ENCODE data around the gene PCDH8.
"Not testable (repeated sequence)": the region's sequence is repeated elsewhere in the genome, so short reads cannot be mapped to it uniquely, and the experiment has no call there.

Gene PCDH8

DNA sequence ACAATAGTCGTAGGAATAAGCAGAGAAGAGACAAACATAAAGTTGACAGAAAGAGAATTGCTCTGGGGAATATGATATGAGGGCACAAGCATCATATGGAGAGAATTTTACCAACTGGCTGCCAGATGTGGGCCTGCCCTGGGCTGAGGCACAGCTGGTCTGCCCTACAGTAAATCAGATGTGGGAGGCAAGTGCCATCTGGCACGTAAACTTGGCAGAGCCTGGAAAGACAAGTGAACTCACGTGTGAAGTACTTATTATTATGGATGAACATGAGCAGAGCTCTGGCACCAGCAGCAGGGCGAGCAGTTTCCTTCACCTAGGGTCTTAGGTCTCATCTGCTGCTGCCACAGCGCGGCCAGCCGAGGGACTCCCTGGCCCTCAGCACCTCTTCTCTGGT, 20.6 kb downstream of the PCDH8 start:
- in situ Hi-C loops (cut with HindIII; ENCODE audit: low sequenced_read_pairs) = no loop called here

- in situ Hi-C loops (cut with HindIII; ENCODE audit: low sequenced_read_pairs) = not testable (repeated sequence)
These were observed 30.6 kb downstream of the PCDH8 start for GRCh38 chr13:52817886-52818285.

GRCh38 chr13:52815330-52815729, 33.1 kb downstream of the PCDH8 start:
- in situ Hi-C loops (cut with HindIII; ENCODE audit: low sequenced_read_pairs) = no loop called here

GRCh38 chr13:52812941-52813340, 35.5 kb downstream of the PCDH8 start:
- in situ Hi-C loops (cut with HindIII; ENCODE audit: low sequenced_read_pairs) = no loop called here

GRCh38 chr13:52811841-52812240, 36.6 kb downstream of the PCDH8 start:
- in situ Hi-C loops (cut with HindIII; ENCODE audit: low sequenced_read_pairs) = no loop called here

DNA sequence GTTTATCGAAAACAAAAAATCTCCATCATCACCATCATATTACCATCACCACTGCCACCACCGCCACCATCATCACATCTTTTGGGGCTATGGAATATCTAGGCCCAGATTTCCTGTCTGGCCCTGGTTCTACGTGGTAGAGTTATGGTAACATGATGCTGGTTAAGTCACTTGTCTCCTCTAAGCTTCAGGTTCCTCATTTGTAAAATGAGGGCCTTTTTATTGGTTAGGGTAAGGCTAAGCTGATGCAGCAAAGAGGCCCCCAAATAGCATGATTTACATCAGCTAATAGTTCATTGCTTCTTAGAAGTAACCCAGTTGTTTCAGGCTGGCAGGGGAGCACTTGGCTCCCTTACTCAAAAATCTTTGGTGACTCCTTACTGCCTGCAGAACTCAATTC, 37.9 kb downstream of the PCDH8 start:
- in situ Hi-C loops (cut with HindIII; ENCODE audit: low sequenced_read_pairs) = no loop called here

DNA sequence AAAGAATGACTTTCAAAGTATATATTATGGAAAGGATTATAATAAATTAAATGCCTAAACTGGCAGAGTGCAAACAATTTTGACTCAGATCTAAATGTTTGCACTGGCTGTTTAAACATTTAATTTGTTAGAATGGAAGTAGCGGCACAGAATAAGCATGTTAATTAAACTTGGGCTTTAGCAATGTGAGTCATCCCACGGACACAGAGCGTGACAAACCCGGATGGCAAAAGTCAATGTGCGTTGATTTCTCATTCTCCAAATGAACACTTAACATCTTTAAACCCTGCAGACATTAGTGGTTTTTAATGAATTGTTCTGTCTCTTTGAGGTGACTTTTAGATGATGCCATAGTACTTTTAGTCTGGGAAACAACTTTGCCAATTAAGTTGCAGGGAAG, 38.4 kb downstream of the PCDH8 start:
- in situ Hi-C loops (cut with HindIII; ENCODE audit: low sequenced_read_pairs) = no loop called here

- in situ Hi-C loops (cut with HindIII; ENCODE audit: low sequenced_read_pairs) = no loop called here
These were observed 39.1 kb downstream of the PCDH8 start for GRCh38 chr13:52809310-52809769.

GRCh38 chr13:52808842-52809219, 39.6 kb downstream of the PCDH8 start:
- in situ Hi-C loops (cut with HindIII; ENCODE audit: low sequenced_read_pairs) = no loop called here

GRCh38 chr13:52806029-52806428, 42.4 kb downstream of the PCDH8 start:
- in situ Hi-C loops (cut with HindIII; ENCODE audit: low sequenced_read_pairs) = no loop called here

GRCh38 chr13:52804202-52804641, 44.2 kb downstream of the PCDH8 start:
- in situ Hi-C loops (cut with HindIII; ENCODE audit: low sequenced_read_pairs) = no loop called here

DNA sequence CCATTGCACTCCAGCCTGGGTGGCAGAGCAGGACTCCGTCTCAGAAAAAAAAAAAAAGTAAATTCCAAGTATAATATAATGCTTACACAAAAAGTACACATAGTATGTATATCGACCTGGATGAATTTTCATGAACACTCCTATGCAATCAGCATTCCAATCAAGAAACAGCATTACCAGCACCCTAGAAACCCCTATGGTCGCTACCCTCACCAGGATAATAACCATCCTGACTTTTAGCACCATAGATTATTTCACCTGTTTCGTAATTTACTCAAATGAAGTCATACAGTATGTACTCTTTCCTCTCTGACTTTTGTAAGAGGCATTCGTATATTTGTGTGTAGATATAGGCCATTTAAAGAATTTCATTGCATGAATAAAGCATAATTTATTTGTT, 47.6 kb downstream of the PCDH8 start:
- in situ Hi-C loops (cut with HindIII; ENCODE audit: low sequenced_read_pairs) = no loop called here

DNA sequence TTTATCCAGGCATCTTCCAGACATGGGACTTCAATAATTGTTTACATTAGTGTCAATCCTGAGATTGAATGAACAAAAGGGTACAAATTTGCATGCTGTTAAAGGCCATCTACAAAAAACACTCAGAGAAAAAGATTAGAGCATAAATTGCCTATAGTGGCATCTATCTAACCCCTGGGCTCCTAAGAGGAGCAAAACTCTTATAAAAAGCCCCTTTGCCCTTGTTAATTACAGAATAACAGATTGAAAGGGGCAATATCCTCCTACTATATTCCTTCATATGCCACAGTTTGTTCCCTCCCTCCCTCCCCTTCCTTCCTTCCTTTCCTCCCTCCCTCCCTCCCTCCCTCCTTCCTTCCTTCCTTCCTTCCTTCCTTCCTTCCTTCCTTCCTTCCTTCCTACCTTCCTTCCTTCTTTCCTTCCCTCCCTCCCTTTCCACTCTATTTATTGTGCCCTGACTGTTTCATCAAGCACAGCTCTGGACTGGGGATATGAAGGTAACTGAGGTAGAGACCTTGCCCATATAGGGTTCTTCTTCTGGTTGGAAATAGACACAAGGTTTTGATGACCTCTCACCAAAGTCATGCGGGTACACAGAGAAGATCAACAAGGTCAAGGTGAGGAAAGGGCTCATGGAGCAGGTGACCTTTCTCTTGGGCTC, 49.5 kb downstream of the PCDH8 start:
- in situ Hi-C loops (cut with HindIII; ENCODE audit: low sequenced_read_pairs) = no loop called here

DNA sequence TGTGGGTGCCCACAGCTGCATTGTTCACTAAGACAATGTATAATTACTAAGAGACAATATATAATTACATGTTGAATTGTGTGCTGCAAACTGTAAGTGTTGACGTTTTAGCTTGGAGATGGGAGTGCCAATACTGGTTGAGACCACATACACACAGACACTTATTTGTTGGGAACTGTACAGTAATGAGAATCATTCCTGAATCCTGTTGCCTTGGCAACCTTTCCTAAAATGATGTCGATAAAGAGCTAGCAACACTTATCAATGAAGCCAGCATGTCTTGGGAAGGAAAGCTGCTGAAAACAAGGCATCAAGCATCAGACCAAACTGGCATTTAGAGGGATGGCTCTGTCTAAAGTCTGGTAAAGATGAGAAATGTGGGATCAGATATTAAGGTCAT, 51.3 kb downstream of the PCDH8 start:
- in situ Hi-C loops (cut with HindIII; ENCODE audit: low sequenced_read_pairs) = no loop called here

GRCh38 chr13:52794589-52794988, 53.9 kb downstream of the PCDH8 start:
- in situ Hi-C loops (cut with HindIII; ENCODE audit: low sequenced_read_pairs) = no loop called here

DNA sequence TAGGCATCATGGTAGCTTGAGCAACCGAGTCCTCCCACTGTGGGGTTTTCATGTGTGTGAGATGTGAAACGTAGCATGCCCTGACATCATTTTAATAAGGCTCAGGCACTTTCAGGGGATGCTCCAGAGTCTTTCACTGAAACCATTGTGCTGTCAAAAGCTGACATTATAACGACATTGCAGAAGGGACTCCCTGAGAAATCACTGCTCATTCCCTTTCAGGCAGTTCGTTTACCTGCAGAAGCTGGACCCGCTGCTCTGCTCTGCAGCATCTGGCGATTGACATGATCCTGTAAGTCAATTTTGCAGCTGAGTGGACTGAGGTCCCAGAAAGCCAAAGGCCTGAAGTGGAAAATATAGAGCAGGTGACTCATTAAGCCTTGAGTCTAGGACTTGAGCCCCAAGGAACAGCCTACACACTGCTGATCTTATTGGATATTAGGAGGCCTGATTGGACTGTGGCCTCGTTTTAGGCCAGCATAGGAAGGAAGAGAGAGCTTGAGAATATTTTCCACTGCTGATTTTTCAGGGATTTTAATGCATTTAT, 54.9 kb downstream of the PCDH8 start:
- in situ Hi-C loops (cut with HindIII; ENCODE audit: low sequenced_read_pairs) = no loop called here
